Loucy (cell line): ENCODE data around the gene MYL7.

ENCODE experiments used
- H2AFZ ChIP-seq: fragments of 200-600 bp; sonication (generic); 2 replicates; pipeline ENCODE4 v1.6.0; 2016; ENCODE audit warnings: antibody characterized with exemption, mild to moderate bottlenecking, low read length, moderate library complexity
- H3F3A ChIP-seq: fragments of 200-600 bp; 2 replicates; pipeline ENCODE4 v1.6.0; 2016; ENCODE audit warnings: antibody characterized with exemption, low read depth, mild to moderate bottlenecking
- H3K27me3 ChIP-seq: fragments of 200-600 bp; sonication (generic); 2 replicates; pipeline ENCODE4 v1.6.1; 2014; ENCODE audit warnings: low read length, mild to moderate bottlenecking; ENCODE audit not compliant: insufficient read depth, poor library complexity, severe bottlenecking
- H3K36me3 ChIP-seq: fragments of 200-600 bp; sonication (generic); 2 replicates; pipeline ENCODE4 v1.6.1; 2016; ENCODE audit warnings: low read length; ENCODE audit not compliant: insufficient read depth
- H3K4me1 ChIP-seq: fragments of 200-600 bp; sonication (generic); 2 replicates; pipeline ENCODE4 v1.5.1; 2014; ENCODE audit warnings: low read length, mild to moderate bottlenecking; ENCODE audit not compliant: insufficient read depth, poor library complexity, severe bottlenecking
- H3K4me2 ChIP-seq: fragments of 200-600 bp; sonication (generic); 2 replicates; pipeline ENCODE4 v1.6.0; 2014; ENCODE audit warnings: antibody characterized with exemption, low read length, low read depth, mild to moderate bottlenecking; ENCODE audit not compliant: poor library complexity, severe bottlenecking
- H3K4me3 ChIP-seq: fragments of 200-600 bp; sonication (generic); 2 replicates; pipeline ENCODE4 v1.5.1; 2014; ENCODE audit warnings: low read length, mild to moderate bottlenecking, mixed read lengths; ENCODE audit not compliant: poor library complexity, severe bottlenecking
- H3K79me2 ChIP-seq: fragments of 200-600 bp; sonication (generic); 2 replicates; pipeline ENCODE4 v1.6.1; 2014; ENCODE audit warnings: low read length; ENCODE audit not compliant: insufficient read depth
- H3K9ac ChIP-seq: fragments of 200-600 bp; sonication (generic); 2 replicates; pipeline ENCODE4 v1.6.0; 2014; ENCODE audit warnings: mild to moderate bottlenecking, low read depth, low read length, moderate library complexity; ENCODE audit not compliant: poor library complexity, severe bottlenecking
- H3K9me2 ChIP-seq: fragments of 200-600 bp; sonication (generic); replicated peaks from 2 replicates; pipeline ENCODE4 v1.6.1; 2016; ENCODE audit warnings: low read depth, low read length, mixed read lengths
- H3K9me3 ChIP-seq: fragments of 200-600 bp; sonication (generic); 2 replicates; pipeline ENCODE4 v1.6.1; 2014; ENCODE audit warnings: mild to moderate bottlenecking, antibody characterized with exemption, low read length, low read depth; ENCODE audit not compliant: insufficient read depth
- H4K20me1 ChIP-seq: fragments of 200-600 bp; sonication (generic); 2 replicates; pipeline ENCODE4 v1.6.0; 2014; ENCODE audit warnings: antibody characterized with exemption, low read length, mild to moderate bottlenecking; ENCODE audit not compliant: insufficient read depth, poor library complexity, severe bottlenecking
- CTCF ChIP-seq: fragments of 200-600 bp; sonication (generic); conservative IDR thresholded peaks from 2 replicates; pipeline ENCODE4 v1.5.1; 2014; ENCODE audit warnings: mild to moderate bottlenecking, antibody characterized with exemption, low read length
- EZH2phosphoT487 ChIP-seq: fragments of 200-600 bp; IDR thresholded peaks from 2 replicates; pipeline ENCODE4 v1.6.1; 2018; ENCODE audit warnings: antibody characterized with exemption, mild to moderate bottlenecking, moderate library complexity, borderline replicate concordance

MYL7 gene

GRCh38 chr7:44111761-44112160 lies 29.4 kb downstream of the MYL7 start:
- TF ChIP-seq CTCF (no peak), EZH2phosphoT487 (no peak)
- H3K36me3 ChIP-seq = peaks cover 47% of the 10 kb centered on the region; the same call in 1 of the 2 replicates
- no peak overlapping the region for H2AFZ ChIP-seq
- H3K79me2 ChIP-seq = peaks cover 23% of the 10 kb centered on the region
- H4K20me1 ChIP-seq = peaks cover 12% of the 10 kb centered on the region
- no peaks in the 10 kb centered on the region for H3F3A ChIP-seq
- H3K9ac ChIP-seq = no peak overlapping the region
- no peaks in the 10 kb centered on the region for H3K9me2 ChIP-seq
- H3K27me3 ChIP-seq = no peaks in the 10 kb centered on the region
- no peaks in the 10 kb centered on the region for H3K4me1 ChIP-seq
- no peaks in the 10 kb centered on the region for H3K9me3 ChIP-seq
- no peak overlapping the region for H3K4me3 ChIP-seq
- no peak overlapping the region for H3K4me2 ChIP-seq

GRCh38 chr7:44110719-44111635 lies 30.2 kb downstream of the MYL7 start:
- no peak overlapping the region for H3K4me2 ChIP-seq
- TF ChIP-seq EZH2phosphoT487 = no peak
- H2AFZ ChIP-seq = no peak overlapping the region
- H3K79me2 ChIP-seq = peaks cover 31% of the 10 kb centered on the region
- no peaks in the 10 kb centered on the region for H3K27me3 ChIP-seq
- peaks cover 5% of the 10 kb centered on the region for H3K4me1 ChIP-seq
- H4K20me1 ChIP-seq = peaks cover 19% of the 10 kb centered on the region
- H3K9me2 ChIP-seq = no peaks in the 10 kb centered on the region
- H3F3A ChIP-seq = no peaks in the 10 kb centered on the region
- H3K9ac ChIP-seq = no peak overlapping the region
- H3K9me3 ChIP-seq = no peaks in the 10 kb centered on the region
- no peak overlapping the region for H3K4me3 ChIP-seq
- H3K36me3 ChIP-seq = peaks cover 47% of the 10 kb centered on the region; the same call in 1 of the 2 replicates

- Histone ChIP-seq H2AFZ (no peak overlapping the region), H3K79me2 (peaks cover 41% of the 10 kb centered on the region), H3F3A (no peaks in the 10 kb centered on the region), H3K4me1 (peaks cover 15% of the 10 kb centered on the region), H3K9me2 (no peaks in the 10 kb centered on the region), H3K4me2 (no peak overlapping the region), H3K9me3 (no peaks in the 10 kb centered on the region), H4K20me1 (peaks cover 29% of the 10 kb centered on the region), H3K4me3 (no peak overlapping the region), H3K27me3 (no peaks in the 10 kb centered on the region), H3K36me3 (peaks cover 40% of the 10 kb centered on the region; the same call in 1 of the 2 replicates), H3K9ac (no peak overlapping the region)
- TF ChIP-seq CTCF (no peak), EZH2phosphoT487 (no peak)
These were observed 31.1 kb downstream of the MYL7 start for GRCh38 chr7:44109991-44110390.
